K562 (cell line): ENCODE measurements around the gene ISYNA1. TPM values are rescaled to one million over a fixed set of nuclear protein-coding genes. Genes with fewer than 3 reads are reported as not detected.

Source experiments
- HNRNPL ChIP-seq: fragments of 200-400 bp; formaldehyde crosslinking; IDR thresholded peaks from 2 replicates; pipeline ENCODE4 v1.6.1; 2017; ENCODE audit warnings: low read depth, mild to moderate bottlenecking, low read length
- NELFE ChIP-seq: IDR thresholded peaks from 2 replicates; pipeline ENCODE4 v1.6.1; 2011; ENCODE audit warnings: mild to moderate bottlenecking; ENCODE audit not compliant: insufficient read depth, insufficient read length
- PBX2 ChIP-seq, 2 experiments: IDR thresholded peaks in 1 of 2; conservative IDR thresholded peaks in 1 of 2; 2 replicates each; pipeline ENCODE4 v1.6.1; 2016; ENCODE audit warnings: low read depth in 2 of 2, mild to moderate bottlenecking in 1 of 2, missing compliant biosample characterization in 1 of 2, missing genetic modification characterization in 1 of 2, moderate library complexity in 1 of 2
- POLR2AphosphoS5 ChIP-seq: IDR thresholded peaks from 2 replicates; pipeline ENCODE4 v1.6.1; 2011; ENCODE audit warnings: mild to moderate bottlenecking, low read depth, low read length, moderate library complexity; ENCODE audit not compliant: control insufficient read depth, insufficient read depth
- TAL1 ChIP-seq: fragments of 450-650 bp; IDR thresholded peaks from 2 replicates; pipeline ENCODE4 v1.6.1; 2016; ENCODE audit warnings: mild to moderate bottlenecking
- TFAM ChIP-seq: fragments of 250-450 bp; sonication (Bioruptor Pico); conservative IDR thresholded peaks from 2 replicates; pipeline ENCODE4 v1.5.0; 2021; ENCODE audit warnings: mild to moderate bottlenecking, moderate library complexity
- ZBTB40 ChIP-seq, 2 experiments: fragments of 450-650 bp in 1 of 2; sonication (generic) in 1 of 2; formaldehyde crosslinking in 1 of 2; IDR thresholded peaks; 2 replicates each; pipeline versions ENCODE4 v1.7.1 to v1.9.0; 2016 to 2022; ENCODE audit warnings: inconsistent platforms in 1 of 2, mild to moderate bottlenecking in 1 of 2, missing genetic modification reagents in 1 of 2
- polyA plus RNA-seq, 8 experiments: library from polyadenylated mRNA; depleted of rRNA in 4 of 8; stranded (reverse) in 5 of 8; unstranded in 3 of 8; fragments of >200 nt; fragmentation: Nextera tagmentation in 2 of 8; fragmentation: Illumina TruSeq in 1 of 8; extraction: Ambion mirVana in 2 of 8; extraction: Trizol in 1 of 8; gene quantifications; 2 replicates each; pipeline versions ENCODE4 v1.2.1 to v1.2.3, GENCODE V29; 2011 to 2014; ENCODE audit warnings: inconsistent platforms in 1 of 8, missing spikeins in 1 of 8
- total RNA-seq, 7 experiments: library from RNA; depleted of rRNA in 6 of 7; stranded (reverse); fragments of >200 nt in 6 of 7; fragmentation: Illumina TruSeq in 2 of 7; extraction: Trizol in 2 of 7; gene quantifications; 2 replicates each; pipeline versions ENCODE4 v1.2.1 to v1.2.3, GENCODE V29; 2011 to 2021; ENCODE audit warnings: low replicate concordance in 1 of 7
- TF ChIP-seq, protein P1 (sequence below): sonication (generic); formaldehyde crosslinking; IDR thresholded peaks from 2 replicates; pipeline ENCODE4 v1.4.0; 2020; ENCODE audit warnings: mild to moderate bottlenecking, missing genetic modification reagents
- TF ChIP-seq, protein P2 (sequence below): fragments of 200-400 bp; formaldehyde crosslinking; IDR thresholded peaks from 2 replicates; pipeline ENCODE4 v1.6.1; 2017; ENCODE audit warnings: mild to moderate bottlenecking, low read depth, low read length, moderate library complexity

The ISYNA1 gene
- total and polyA plus RNA-seq, 9 of the 15 experiments (the other 6 are each of a cell fraction or from before 2014, with no cell fraction given), result 21.8 to 460 (median 93.2) TPM

DNA sequence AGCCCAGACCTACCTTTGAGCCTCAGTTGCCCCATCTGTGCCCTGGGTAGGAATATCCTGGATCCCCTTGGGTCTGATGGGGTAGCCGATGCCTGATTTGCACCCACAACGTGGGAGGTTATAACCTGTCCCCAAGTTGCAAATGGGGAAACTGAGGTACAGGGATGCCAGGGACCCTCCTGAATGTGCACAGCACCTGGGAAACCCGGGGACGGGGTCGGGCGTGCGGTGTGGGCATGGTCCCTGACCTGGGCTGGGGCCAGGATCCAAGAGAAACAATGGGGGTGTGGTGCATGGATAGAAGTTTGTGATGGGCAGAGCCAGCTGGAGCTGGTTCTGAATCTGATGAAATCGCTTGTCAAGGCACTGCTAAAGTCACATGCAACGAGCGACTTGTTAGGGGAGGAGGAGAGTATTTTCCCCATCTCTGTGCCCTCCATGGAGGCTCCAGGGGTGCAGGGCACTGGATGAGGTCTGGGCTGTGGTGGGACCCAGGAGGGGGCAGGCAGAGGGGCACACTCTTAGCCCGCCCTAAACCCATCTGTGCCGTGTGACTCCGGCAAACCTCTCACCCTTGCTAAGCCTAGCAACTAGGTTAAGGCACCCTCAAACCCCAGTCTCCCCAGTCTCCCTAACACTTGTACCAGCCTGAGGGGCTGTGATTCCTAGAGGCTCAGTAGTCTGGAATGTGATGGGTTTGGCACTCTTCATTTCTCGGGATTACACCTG, 51.2 kb downstream of the ISYNA1 start (continued):
- TF ChIP-seq, protein P1, sequence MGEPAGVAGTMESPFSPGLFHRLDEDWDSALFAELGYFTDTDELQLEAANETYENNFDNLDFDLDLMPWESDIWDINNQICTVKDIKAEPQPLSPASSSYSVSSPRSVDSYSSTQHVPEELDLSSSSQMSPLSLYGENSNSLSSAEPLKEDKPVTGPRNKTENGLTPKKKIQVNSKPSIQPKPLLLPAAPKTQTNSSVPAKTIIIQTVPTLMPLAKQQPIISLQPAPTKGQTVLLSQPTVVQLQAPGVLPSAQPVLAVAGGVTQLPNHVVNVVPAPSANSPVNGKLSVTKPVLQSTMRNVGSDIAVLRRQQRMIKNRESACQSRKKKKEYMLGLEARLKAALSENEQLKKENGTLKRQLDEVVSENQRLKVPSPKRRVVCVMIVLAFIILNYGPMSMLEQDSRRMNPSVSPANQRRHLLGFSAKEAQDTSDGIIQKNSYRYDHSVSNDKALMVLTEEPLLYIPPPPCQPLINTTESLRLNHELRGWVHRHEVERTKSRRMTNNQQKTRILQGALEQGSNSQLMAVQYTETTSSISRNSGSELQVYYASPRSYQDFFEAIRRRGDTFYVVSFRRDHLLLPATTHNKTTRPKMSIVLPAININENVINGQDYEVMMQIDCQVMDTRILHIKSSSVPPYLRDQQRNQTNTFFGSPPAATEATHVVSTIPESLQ (CRISPR knock-in tag), result 0 out of 2 replicates have a peak, but pooled peaks have one; percentile 64
- no peak for TF ChIP-seq PBX2 (CRISPR knock-in tag; IDR thresholded peaks at IDR 0.05; ENCODE audit: low read depth)
- TF ChIP-seq PBX2 (tag; conservative IDR thresholded peaks at IDR 0.05; ENCODE audit: low read depth), result no peak
- no peak for TF ChIP-seq HNRNPL
- TF ChIP-seq, protein P2, sequence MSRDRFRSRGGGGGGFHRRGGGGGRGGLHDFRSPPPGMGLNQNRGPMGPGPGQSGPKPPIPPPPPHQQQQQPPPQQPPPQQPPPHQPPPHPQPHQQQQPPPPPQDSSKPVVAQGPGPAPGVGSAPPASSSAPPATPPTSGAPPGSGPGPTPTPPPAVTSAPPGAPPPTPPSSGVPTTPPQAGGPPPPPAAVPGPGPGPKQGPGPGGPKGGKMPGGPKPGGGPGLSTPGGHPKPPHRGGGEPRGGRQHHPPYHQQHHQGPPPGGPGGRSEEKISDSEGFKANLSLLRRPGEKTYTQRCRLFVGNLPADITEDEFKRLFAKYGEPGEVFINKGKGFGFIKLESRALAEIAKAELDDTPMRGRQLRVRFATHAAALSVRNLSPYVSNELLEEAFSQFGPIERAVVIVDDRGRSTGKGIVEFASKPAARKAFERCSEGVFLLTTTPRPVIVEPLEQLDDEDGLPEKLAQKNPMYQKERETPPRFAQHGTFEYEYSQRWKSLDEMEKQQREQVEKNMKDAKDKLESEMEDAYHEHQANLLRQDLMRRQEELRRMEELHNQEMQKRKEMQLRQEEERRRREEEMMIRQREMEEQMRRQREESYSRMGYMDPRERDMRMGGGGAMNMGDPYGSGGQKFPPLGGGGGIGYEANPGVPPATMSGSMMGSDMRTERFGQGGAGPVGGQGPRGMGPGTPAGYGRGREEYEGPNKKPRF, result no peak
- TF ChIP-seq ZBTB40 (IDR thresholded peaks at IDR 0.05), result no peak
- TF ChIP-seq ZBTB40 (CRISPR knock-in tag; IDR thresholded peaks at IDR 0.05), result no peak
- no peak for TF ChIP-seq TFAM (CRISPR knock-in tag)
- TF ChIP-seq NELFE, result no peak
- TF ChIP-seq TAL1, result no peak
- TF ChIP-seq POLR2AphosphoS5, result no peak
